AG08396 (cell line): ENCODE measurements around the gene MRPL34.

Source experiments
- DNase-seq: peaks from one replicate; pipeline ENCODE4 v3.0.0; 2012; ENCODE audit warnings: low spot score, mixed read lengths

MRPL34 gene

GRCh38 chr19:17341845-17342244 lies 36.2 kb downstream of the MRPL34 start:
- no peak for DNase-seq

- peak; percentile 86 for DNase-seq
Measured at GRCh38 chr19:17346109-17346671, 40.5 kb downstream of the MRPL34 start.

DNA sequence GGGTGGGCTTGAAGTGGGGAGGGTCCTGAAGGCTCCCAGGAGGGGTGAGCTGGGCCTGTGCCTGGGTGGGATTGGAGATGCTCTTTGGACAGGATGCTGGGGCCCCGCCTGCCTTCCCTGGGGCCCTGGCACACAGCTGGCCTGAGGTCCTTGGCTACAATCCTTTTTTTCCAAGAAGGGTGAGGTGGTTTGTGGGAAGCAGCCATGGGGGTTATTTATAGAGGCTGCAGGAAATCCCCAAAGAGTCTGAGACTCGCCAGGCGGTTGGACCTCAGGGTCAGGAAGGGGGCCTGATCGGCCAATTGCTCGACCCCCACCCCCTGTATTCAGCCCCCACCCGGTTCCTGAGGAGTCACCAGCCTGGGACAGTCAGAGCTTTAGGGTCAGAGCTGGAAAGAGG lies 41.7 kb downstream of the MRPL34 start:
- no peak for DNase-seq

- no peak for DNase-seq
Measured at GRCh38 chr19:17347877-17348276, 42.2 kb downstream of the MRPL34 start.

DNA sequence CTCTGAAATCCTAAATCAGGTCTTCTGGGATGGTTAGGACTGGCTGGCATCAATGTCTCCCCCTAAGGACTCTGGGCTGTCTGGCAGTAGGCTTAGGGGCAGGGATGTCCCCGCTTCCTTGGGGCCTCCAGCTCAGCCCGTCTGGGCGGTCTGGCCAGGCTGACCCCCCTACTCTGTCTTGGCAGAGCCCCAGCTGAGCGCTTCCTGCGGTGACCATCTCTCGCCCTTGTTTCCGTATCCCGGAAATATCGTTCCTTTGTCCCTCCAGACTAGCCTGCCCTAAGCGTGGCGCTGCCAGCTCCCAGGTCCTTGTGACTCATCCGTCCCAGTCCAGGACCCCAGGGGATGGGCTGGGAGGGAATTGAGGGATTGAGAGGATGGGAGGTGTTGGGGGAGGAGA lies 43.0 kb downstream of the MRPL34 start:
- no peak for DNase-seq

- DNase-seq = no peak
Measured at GRCh38 chr19:17351815-17352435, 46.3 kb downstream of the MRPL34 start.

- no peak for DNase-seq
Measured at GRCh38 chr19:17352608-17353280, 47.1 kb downstream of the MRPL34 start.

DNA sequence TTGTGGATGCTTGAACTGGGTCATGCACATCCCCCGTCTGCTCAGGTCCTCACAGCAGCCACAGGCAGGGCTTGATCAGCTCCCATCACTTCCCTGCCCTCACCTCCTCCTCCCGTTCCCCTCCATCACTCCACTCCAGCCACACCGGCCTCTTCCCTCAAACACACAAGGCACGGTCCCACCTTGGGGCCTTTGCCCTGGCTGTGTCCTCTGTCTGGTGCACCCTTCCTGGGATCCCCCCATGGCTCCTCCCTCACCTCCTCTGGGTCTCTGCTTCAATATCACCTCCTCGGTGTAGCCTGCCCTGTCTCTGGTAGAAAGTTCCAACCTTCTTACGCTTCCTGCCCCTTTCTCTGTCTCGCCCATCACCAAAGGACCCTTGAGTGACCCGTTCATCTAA lies 47.7 kb downstream of the MRPL34 start:
- no peak for DNase-seq
